K562 (cell line): Measurements from ENCODE around the gene WDR55. TPM values are rescaled to one million over a fixed set of nuclear protein-coding genes. Genes with fewer than 3 reads are reported as not detected.

Experiments used
- ARNT ChIP-seq, 2 experiments: fragments of 450-650 bp; IDR thresholded peaks; 2 replicates each; pipeline ENCODE4 v1.6.1; 2016; ENCODE audit warnings: mild to moderate bottlenecking in 1 of 2
- BCL6 ChIP-seq: fragments of 250-450 bp; sonication (Bioruptor Pico); IDR thresholded peaks from 2 replicates; pipeline ENCODE4 v1.4.0; 2020
- CBX3 ChIP-seq, 2 experiments: IDR thresholded peaks; 1 replicate in 1 of 2; 2 replicates in 1 of 2; pipeline ENCODE4 v1.6.1; 2012; ENCODE audit warnings: inconsistent platforms in 2 of 2, low read length in 2 of 2, borderline replicate concordance in 1 of 2, control low read depth in 1 of 2
- CLOCK ChIP-seq: fragments of 250-450 bp; sonication (Bioruptor Pico); IDR thresholded peaks from 2 replicates; pipeline ENCODE4 v1.4.0; 2020; ENCODE audit warnings: mild to moderate bottlenecking, moderate library complexity, borderline replicate concordance
- E2F1 ChIP-seq: sonication (generic); formaldehyde crosslinking; IDR thresholded peaks from 2 replicates; pipeline ENCODE4 v1.8.1; 2023; ENCODE audit warnings: mild to moderate bottlenecking, missing genetic modification reagents, moderate library complexity
- KDM1A ChIP-seq, 2 experiments: fragments of 450-650 bp; IDR thresholded peaks; 2 replicates each; pipeline ENCODE4 v1.6.1; 2016; ENCODE audit warnings: mild to moderate bottlenecking in 2 of 2
- KHSRP ChIP-seq: fragments of 450-650 bp; IDR thresholded peaks from 2 replicates; pipeline ENCODE4 v1.6.1; 2017
- KLF10 ChIP-seq: fragments of 250-450 bp; sonication (Bioruptor Pico); IDR thresholded peaks from 2 replicates; pipeline ENCODE4 v1.6.1; 2021; ENCODE audit warnings: matching md5 sums
- MTA1 ChIP-seq: fragments of 450-650 bp; IDR thresholded peaks from 2 replicates; pipeline ENCODE4 v1.6.1; 2017; ENCODE audit warnings: borderline replicate concordance
- OTX1 ChIP-seq: fragments of 450-650 bp; formaldehyde crosslinking; IDR thresholded peaks from 2 replicates; pipeline ENCODE4 v1.4.0; 2022; ENCODE audit warnings: mild to moderate bottlenecking
- POU5F1 ChIP-seq: fragments of 150-350 bp; IDR thresholded peaks from 2 replicates; pipeline ENCODE4 v1.6.1; 2014; ENCODE audit warnings: borderline replicate concordance, low read length, low read depth, mild to moderate bottlenecking; ENCODE audit not compliant: partially characterized antibody
- RBBP5 ChIP-seq: fragments of 200-600 bp; sonication (generic); IDR thresholded peaks from 2 replicates; pipeline ENCODE4 v1.6.1; 2012; ENCODE audit warnings: borderline replicate concordance, mild to moderate bottlenecking, low read length, control low read depth, inconsistent platforms; ENCODE audit not compliant: insufficient read depth, poor library complexity, severe bottlenecking
- RBM25 ChIP-seq: fragments of 200-400 bp; formaldehyde crosslinking; IDR thresholded peaks from 2 replicates; pipeline ENCODE4 v1.6.1; 2018; ENCODE audit warnings: low read length, low read depth, moderate library complexity; ENCODE audit not compliant: severe bottlenecking
- SIN3B ChIP-seq: fragments of 450-650 bp; IDR thresholded peaks from 2 replicates; pipeline ENCODE4 v1.6.1; 2017; ENCODE audit warnings: low read depth, mild to moderate bottlenecking, moderate library complexity
- SMARCC2 ChIP-seq: fragments of 450-650 bp; IDR thresholded peaks from 2 replicates; pipeline ENCODE4 v1.6.1; 2017; ENCODE audit warnings: antibody characterized with exemption, moderate library complexity, mild to moderate bottlenecking, low read depth
- SREBF1 ChIP-seq: fragments of 150-350 bp; IDR thresholded peaks from 2 replicates; pipeline ENCODE4 v1.6.1; 2014; ENCODE audit warnings: antibody characterized with exemption, low read depth, low read length, borderline replicate concordance
- TCF3 ChIP-seq: sonication (generic); formaldehyde crosslinking; IDR thresholded peaks from 2 replicates; pipeline ENCODE4 v1.4.0; 2020; ENCODE audit warnings: mild to moderate bottlenecking, missing genetic modification reagents
- THRAP3 ChIP-seq: fragments of 450-650 bp; IDR thresholded peaks from 2 replicates; pipeline ENCODE4 v1.6.1; 2016; ENCODE audit warnings: mild to moderate bottlenecking, inconsistent platforms, borderline replicate concordance
- ZNF121 ChIP-seq: sonication (generic); formaldehyde crosslinking; conservative IDR thresholded peaks from 2 replicates; pipeline ENCODE4 v1.8.0; 2022; ENCODE audit warnings: missing genetic modification reagents
- ZNF347 ChIP-seq: fragments of 450-650 bp; formaldehyde crosslinking; IDR thresholded peaks from 2 replicates; pipeline ENCODE4 v1.4.0; 2020; ENCODE audit warnings: low read depth, mild to moderate bottlenecking, moderate library complexity
- ZNF408 ChIP-seq: fragments of 250-450 bp; sonication (Bioruptor Pico); IDR thresholded peaks from 2 replicates; pipeline ENCODE4 v1.4.0; 2020; ENCODE audit warnings: low read depth, mild to moderate bottlenecking, moderate library complexity
- ZNF436 ChIP-seq: fragments of 250-450, 450-650 bp; sonication (Bioruptor Pico); formaldehyde crosslinking; IDR thresholded peaks from 2 replicates; pipeline ENCODE4 v1.7.0; 2020; ENCODE audit warnings: mild to moderate bottlenecking
- ZNF444 ChIP-seq: fragments of 250-450 bp; sonication (Bioruptor Pico); IDR thresholded peaks from 2 replicates; pipeline ENCODE4 v1.4.0; 2020; ENCODE audit warnings: mild to moderate bottlenecking, moderate library complexity
- ZNF695 ChIP-seq: fragments of 450-650 bp; formaldehyde crosslinking; IDR thresholded peaks from 2 replicates; pipeline ENCODE4 v1.4.0; 2020; ENCODE audit warnings: mild to moderate bottlenecking, moderate library complexity
- ZNF707 ChIP-seq: fragments of 250-450 bp; sonication (Bioruptor Pico); conservative IDR thresholded peaks from 2 replicates; pipeline ENCODE4 v1.8.0; 2022; ENCODE audit warnings: inconsistent platforms, mild to moderate bottlenecking, moderate library complexity
- polyA plus RNA-seq, 8 experiments: library from polyadenylated mRNA; depleted of rRNA in 4 of 8; stranded (reverse) in 5 of 8; unstranded in 3 of 8; fragments of >200 nt; fragmentation: Nextera tagmentation in 2 of 8; fragmentation: Illumina TruSeq in 1 of 8; extraction: Ambion mirVana in 2 of 8; extraction: Trizol in 1 of 8; gene quantifications; 2 replicates each; pipeline versions ENCODE4 v1.2.1 to v1.2.3, GENCODE V29; 2011 to 2014; ENCODE audit warnings: inconsistent platforms in 1 of 8, missing spikeins in 1 of 8
- total RNA-seq, 7 experiments: library from RNA; depleted of rRNA in 6 of 7; stranded (reverse); fragments of >200 nt in 6 of 7; fragmentation: Illumina TruSeq in 2 of 7; extraction: Trizol in 2 of 7; gene quantifications; 2 replicates each; pipeline versions ENCODE4 v1.2.1 to v1.2.3, GENCODE V29; 2011 to 2021; ENCODE audit warnings: low replicate concordance in 1 of 7

WDR55 gene
- total and polyA plus RNA-seq, 9 of the 15 experiments (the other 6 are each of a cell fraction or from before 2014, with no cell fraction given), result 5.2 to 45.0 (median 29.3) TPM

- peak in 1 of 2 experiments; percentile 46; a peak in 1 of 3 replicates for TF ChIP-seq CBX3 (IDR thresholded peaks at IDR 0.05; ENCODE audit: borderline replicate concordance in 1 of 2, low read length in 2 of 2)
- no peak for TF ChIP-seq OTX1 (CRISPR knock-in tag)
- TF ChIP-seq CLOCK (CRISPR knock-in tag), result no peak
- no peak for TF ChIP-seq ZNF347 (CRISPR knock-in tag)
- no peak for TF ChIP-seq KHSRP
- no peak for TF ChIP-seq POU5F1
- no peak for TF ChIP-seq BCL6
- TF ChIP-seq ZNF707 (CRISPR knock-in tag), result no peak
- no peak for TF ChIP-seq ZNF444
- peak in 1 of 2 experiments; percentile 66; a peak in 3 of 4 replicates for TF ChIP-seq KDM1A (IDR thresholded peaks at IDR 0.05)
- no peak for TF ChIP-seq ZNF436 (CRISPR knock-in tag)
- TF ChIP-seq SMARCC2, result peak; percentile 70; the same call in 1 of the 2 replicates
- TF ChIP-seq ARNT (IDR thresholded peaks at IDR 0.05), result no peak; a peak in 1 of 4 replicates
- TF ChIP-seq SIN3B, result peak; percentile 11; the same call in 1 of the 2 replicates
- peak; percentile 67 for TF ChIP-seq RBBP5
- peak; percentile 51; the same call in 1 of the 2 replicates for TF ChIP-seq MTA1
- peak; percentile 80 for TF ChIP-seq E2F1 (CRISPR knock-in tag)
- no peak for TF ChIP-seq ZNF408 (CRISPR knock-in tag)
- TF ChIP-seq ZNF695 (CRISPR knock-in tag), result no peak
- TF ChIP-seq KLF10, result no peak
- TF ChIP-seq SREBF1, result no peak
- no peak for TF ChIP-seq RBM25
- peak; percentile 29; the same call in 1 of the 2 replicates for TF ChIP-seq TCF3
- TF ChIP-seq ZNF121, result no peak
- TF ChIP-seq THRAP3, result no peak
These were observed 46.3 kb downstream of the WDR55 start (continued) for GRCh38 chr5:140710899-140711552.
